WTC11 (cell line): ENCODE measurements around the gene KHDC4. TPM values are rescaled to one million over a fixed set of nuclear protein-coding genes. Genes with fewer than 3 reads are reported as not detected.
A peak's percentile ranks its signal among the peaks of the same experiment; 100 is the strongest.
"Not testable (repeated sequence)": the region's sequence is repeated elsewhere in the genome, so short reads cannot be mapped to it uniquely, and the experiment has no call there.

Source experiments
- ATAC-seq: fragments of 200-7000 bp; cut with Tn5 transposase; 2 replicates; pipeline ENCODE4 v1.10.0; 2021; ENCODE audit warnings: mild to moderate bottlenecking, moderate library complexity
- CTCF ChIA-PET: fragments of 300-600 bp; sonication (Branson Sonifier 250); formaldehyde crosslinking; loops from one replicate; lab custom pipeline; 2021; ENCODE audit warnings: antibody characterized with exemption; lab: Charles Lee
- POLR2A ChIA-PET: fragments of 350-600 bp; sonication (Branson Sonifier 250); formaldehyde crosslinking; loops from one replicate; lab custom pipeline; 2021; ENCODE audit warnings: antibody characterized with exemption; lab: Charles Lee
- DNase-seq: peaks from one replicate; pipeline ENCODE4 v3.0.0; 2021; ENCODE audit warnings: low spot score
- H3K27ac Mint-ChIP-seq: 2 replicates; pipeline ENCODE4 v1.8.0; 2021; ENCODE audit warnings: mixed read lengths
- H3K27me3 Mint-ChIP-seq: 2 replicates; pipeline ENCODE4 v1.8.0; 2021; ENCODE audit warnings: low read depth, mild to moderate bottlenecking, moderate library complexity, mixed read lengths
- H3K36me3 Mint-ChIP-seq: 2 replicates; pipeline ENCODE4 v1.8.0; 2021; ENCODE audit warnings: mixed read lengths
- H3K4me1 Mint-ChIP-seq: 2 replicates; pipeline ENCODE4 v1.8.0; 2022; ENCODE audit warnings: mixed read lengths
- H3K4me3 Mint-ChIP-seq: 2 replicates; pipeline ENCODE4 v1.8.0; 2021; ENCODE audit warnings: mild to moderate bottlenecking, moderate library complexity, mixed read lengths
- H3K9me3 Mint-ChIP-seq: 2 replicates; pipeline ENCODE4 v1.8.0; 2021; ENCODE audit warnings: mixed read lengths
- CBFB ChIP-seq: sonication (generic); formaldehyde crosslinking; IDR thresholded peaks from 2 replicates; pipeline ENCODE4 v1.8.1; 2022; ENCODE audit warnings: mild to moderate bottlenecking, low read depth, missing genetic modification reagents
- JAZF1 ChIP-seq: fragments of 250-450 bp; sonication (Bioruptor Pico); IDR thresholded peaks from 2 replicates; pipeline ENCODE4 v1.9.0; 2021; ENCODE audit warnings: moderate library complexity, mild to moderate bottlenecking, inconsistent platforms
- MXD4 ChIP-seq: fragments of 250-450 bp; sonication (Bioruptor Pico); IDR thresholded peaks from 2 replicates; pipeline ENCODE4 v1.8.0; 2021; ENCODE audit warnings: mild to moderate bottlenecking, moderate library complexity, borderline replicate concordance
- NFATC4 ChIP-seq: fragments of 250-450 bp; sonication (Bioruptor Pico); IDR thresholded peaks from 2 replicates; pipeline ENCODE4 v1.9.0; 2021; ENCODE audit warnings: mild to moderate bottlenecking
- SMAD4 ChIP-seq: sonication (generic); formaldehyde crosslinking; IDR thresholded peaks from 2 replicates; pipeline ENCODE4 v1.8.0; 2022; ENCODE audit warnings: mild to moderate bottlenecking, missing genetic modification reagents
- TEAD1 ChIP-seq: sonication (generic); formaldehyde crosslinking; IDR thresholded peaks from 2 replicates; pipeline ENCODE4 v1.8.0; 2022; ENCODE audit warnings: mild to moderate bottlenecking, missing genetic modification reagents
- ZBTB21 ChIP-seq: sonication (generic); formaldehyde crosslinking; IDR thresholded peaks from 2 replicates; pipeline ENCODE4 v1.8.1; 2023; ENCODE audit warnings: mild to moderate bottlenecking, missing genetic modification reagents, borderline replicate concordance
- ZNF121 ChIP-seq: sonication (generic); formaldehyde crosslinking; IDR thresholded peaks from 2 replicates; pipeline ENCODE4 v1.8.0; 2023; ENCODE audit warnings: missing genetic modification reagents
- ZNF317 ChIP-seq: sonication (generic); formaldehyde crosslinking; IDR thresholded peaks from 2 replicates; pipeline ENCODE4 v1.8.1; 2023; ENCODE audit warnings: low read depth, mild to moderate bottlenecking, moderate library complexity, missing genetic modification reagents, borderline replicate concordance
- total RNA-seq: library from RNA; stranded (reverse); gene quantifications from 3 replicates; pipeline ENCODE4 v1.2.3, GENCODE V29; 2021
- TF ChIP-seq, protein P1 (sequence below): sonication (generic); formaldehyde crosslinking; IDR thresholded peaks from 2 replicates; pipeline ENCODE4 v1.8.1; 2022; ENCODE audit warnings: low read depth, mild to moderate bottlenecking, moderate library complexity, missing genetic modification reagents, borderline replicate concordance
- TF ChIP-seq, protein P2 (sequence below): fragments of 250-450 bp; sonication (Bioruptor Pico); conservative IDR thresholded peaks from 2 replicates; pipeline ENCODE4 v1.9.0; 2021; ENCODE audit warnings: mild to moderate bottlenecking
- TF ChIP-seq, protein P3 (sequence below): fragments of 250-450 bp; sonication (Bioruptor Pico); IDR thresholded peaks from 2 replicates; pipeline ENCODE4 v2.1.2; 2022; ENCODE audit warnings: mild to moderate bottlenecking, moderate library complexity
- TF ChIP-seq, protein P4 (sequence below): sonication (generic); formaldehyde crosslinking; conservative IDR thresholded peaks from 2 replicates; pipeline ENCODE4 v1.8.1; 2023; ENCODE audit warnings: mild to moderate bottlenecking, low read depth, missing genetic modification reagents, moderate library complexity

KHDC4 gene
- total RNA-seq, 1 experiment from 2014 or later = 64.4 TPM

DNA sequence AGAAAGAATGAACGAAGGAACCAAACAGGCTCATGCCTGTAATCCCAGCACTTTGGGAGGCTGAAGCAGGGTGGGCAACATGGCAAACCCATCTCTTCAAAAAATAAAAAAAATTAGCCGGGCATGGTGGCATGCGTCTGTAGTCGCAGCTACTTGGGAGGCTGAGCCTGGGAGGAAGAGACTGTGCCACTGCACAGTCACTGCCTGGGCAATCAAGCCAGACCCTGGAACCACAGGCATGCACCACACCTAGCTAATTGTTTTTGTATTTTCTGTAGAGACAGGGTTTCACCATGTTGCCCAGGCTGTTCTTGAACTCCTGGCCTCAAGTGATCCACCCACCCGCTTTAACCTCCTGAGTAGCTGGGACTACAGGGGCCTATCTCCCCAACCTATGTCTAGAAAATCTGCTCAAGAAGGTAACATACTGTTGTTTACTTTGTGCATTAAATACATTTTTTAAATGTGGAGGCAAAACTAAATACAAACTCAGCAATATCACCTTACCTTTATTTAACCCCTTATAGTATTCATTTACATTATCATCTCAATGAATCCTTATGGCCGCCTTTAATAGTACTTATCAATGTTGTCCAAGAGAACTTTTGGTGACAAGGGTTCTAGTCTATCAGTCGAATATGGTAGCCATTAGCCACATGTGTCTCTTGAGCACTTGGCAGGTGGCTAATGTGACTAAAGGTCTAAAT, 2.7 kb downstream of the KHDC4 start:
- ChIA-PET POLR2A (interaction anchor here (0.7 kb wide), 1 partner anchor 14 kb away, joined by 6 read pairs; no protein-coding TSS in a partner anchor), CTCF (interaction anchor here (0.7 to 4.4 kb wide), 3 partner anchors 58 to 83 kb away, joined by 5 to 26 read pairs (median 6); no protein-coding TSS in a partner anchor)
- H3K36me3 Mint-ChIP-seq = peaks cover 62% of the 10 kb centered on the region
- peak overlapping the region; percentile 41; the same call in 1 of the 2 replicates for H3K27ac Mint-ChIP-seq
- DNase-seq (no peak), ATAC-seq (no peak)
- no peaks in the 10 kb centered on the region for H3K27me3 Mint-ChIP-seq
- H3K4me1 Mint-ChIP-seq = peaks cover 15% of the 10 kb centered on the region
- H3K4me3 Mint-ChIP-seq = peak overlapping the region; percentile 45
- TF ChIP-seq SMAD4 (CRISPR knock-in tag) = no peak
- peak; percentile 42; the same call in 1 of the 2 replicates for TF ChIP-seq ZNF121 (CRISPR knock-in tag)
- H3K9me3 Mint-ChIP-seq = no peaks in the 10 kb centered on the region

DNA sequence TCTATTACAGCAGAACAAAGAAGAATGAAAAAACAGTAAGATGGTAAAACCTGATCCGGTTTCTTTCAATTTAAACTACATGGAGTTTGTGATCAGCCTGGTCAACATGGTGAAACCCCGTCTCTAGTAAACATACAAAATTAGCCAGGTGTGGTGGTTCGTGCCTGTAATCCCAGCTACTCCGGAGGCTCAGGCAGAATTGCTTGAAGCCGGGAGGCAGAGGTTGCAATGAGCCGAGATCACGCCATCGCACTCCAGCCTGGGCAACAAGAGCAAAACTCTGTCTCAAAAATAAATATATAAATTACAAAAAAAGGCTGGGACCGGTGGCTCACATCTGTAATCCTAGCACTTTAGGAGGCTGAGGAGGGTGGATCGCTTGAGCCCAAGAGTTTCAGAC, 3.5 kb downstream of the KHDC4 start:
- H3K27ac Mint-ChIP-seq, ATAC-seq, H3K27me3 Mint-ChIP-seq, H3K9me3 Mint-ChIP-seq, DNase-seq: not testable (repeated sequence)
- CTCF ChIA-PET = interaction anchor here (1.3 to 1.6 kb wide), 2 partner anchors 59 to 84 kb away, joined by 5 to 6 read pairs; no protein-coding TSS in a partner anchor
- Mint-ChIP-seq H3K36me3 (peaks cover 70% of the 10 kb centered on the region), H3K4me1 (peaks cover 15% of the 10 kb centered on the region), H3K4me3 (peak overlapping the region; percentile 33)
- POLR2A ChIA-PET = interaction anchor here (0.7 kb wide), 1 partner anchor 14 kb away, joined by 6 read pairs; no protein-coding TSS in a partner anchor

DNA sequence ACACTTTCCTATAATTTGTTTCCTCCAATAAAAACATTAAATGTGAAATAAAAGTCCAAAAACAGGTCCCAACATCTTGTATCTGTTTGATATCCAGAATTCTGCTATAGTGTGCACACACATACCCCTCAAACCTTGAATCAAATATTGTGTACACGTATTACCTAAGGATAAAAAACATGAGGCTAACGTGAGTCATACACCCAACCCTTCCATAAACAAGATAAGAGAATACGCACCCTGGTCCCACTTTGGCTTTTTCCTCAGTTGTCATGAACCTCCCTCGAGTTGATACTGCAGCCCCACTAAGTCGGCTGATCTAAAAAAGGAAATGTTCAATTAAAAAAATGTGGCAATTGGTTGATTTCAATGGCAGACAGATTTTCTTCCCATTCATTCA, 5.2 kb downstream of the KHDC4 start:
- DNase-seq (no peak), ATAC-seq (no peak)
- Mint-ChIP-seq H3K27me3 (no peaks in the 10 kb centered on the region), H3K4me1 (peaks cover 15% of the 10 kb centered on the region), H3K9me3 (no peaks in the 10 kb centered on the region), H3K4me3 (no peak overlapping the region), H3K27ac (no peak overlapping the region), H3K36me3 (peaks cover 76% of the 10 kb centered on the region)
- ChIA-PET CTCF (interaction anchor here (0.7 kb wide), 1 partner anchor 10 kb away, joined by 3 read pairs; no protein-coding TSS in a partner anchor), POLR2A (no interaction called here)
- TF ChIP-seq, protein P1, sequence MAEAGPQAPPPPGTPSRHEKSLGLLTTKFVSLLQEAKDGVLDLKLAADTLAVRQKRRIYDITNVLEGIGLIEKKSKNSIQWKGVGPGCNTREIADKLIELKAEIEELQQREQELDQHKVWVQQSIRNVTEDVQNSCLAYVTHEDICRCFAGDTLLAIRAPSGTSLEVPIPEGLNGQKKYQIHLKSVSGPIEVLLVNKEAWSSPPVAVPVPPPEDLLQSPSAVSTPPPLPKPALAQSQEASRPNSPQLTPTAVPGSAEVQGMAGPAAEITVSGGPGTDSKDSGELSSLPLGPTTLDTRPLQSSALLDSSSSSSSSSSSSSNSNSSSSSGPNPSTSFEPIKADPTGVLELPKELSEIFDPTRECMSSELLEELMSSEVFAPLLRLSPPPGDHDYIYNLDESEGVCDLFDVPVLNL (CRISPR knock-in tag) = no peak

DNA sequence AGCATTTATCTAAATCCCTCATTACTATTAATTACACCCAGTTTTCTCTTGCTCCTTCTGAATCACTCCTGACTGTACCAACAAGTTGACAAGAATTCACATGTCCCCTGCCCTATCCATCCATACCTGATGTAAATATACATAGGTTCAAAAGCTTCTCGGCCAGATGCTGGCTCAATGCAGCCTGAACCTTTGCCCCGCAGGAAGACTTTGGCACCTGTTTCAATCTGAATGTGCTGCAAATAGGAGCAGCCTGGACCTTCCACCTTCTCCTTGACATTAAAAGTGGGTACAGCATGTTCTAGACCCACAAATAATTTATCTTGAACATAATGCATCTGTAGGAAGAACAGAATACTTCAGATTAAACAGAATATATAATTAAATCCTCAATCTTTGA, 8.7 kb downstream of the KHDC4 start:
- Mint-ChIP-seq H3K36me3 (peaks cover 82% of the 10 kb centered on the region), H3K27ac (no peak overlapping the region), H3K4me1 (no peaks in the 10 kb centered on the region), H3K27me3 (no peaks in the 10 kb centered on the region), H3K4me3 (no peak overlapping the region), H3K9me3 (no peaks in the 10 kb centered on the region)
- DNase-seq (no peak), ATAC-seq (no peak)
- CTCF ChIA-PET = no interaction called here
- POLR2A ChIA-PET = interaction anchor here (0.6 to 0.9 kb wide), 2 partner anchors 9 to 53 kb away, joined by 3 to 4 read pairs; partner anchors contain the start of gene ARHGEF2
- TF ChIP-seq JAZF1 (CRISPR knock-in tag) (no peak), CBFB (CRISPR knock-in tag) (no peak), ZBTB21 (CRISPR knock-in tag) (no peak), NFATC4 (CRISPR knock-in tag) (no peak), MXD4 (no peak), TEAD1 (CRISPR knock-in tag) (no peak), ZNF317 (CRISPR knock-in tag) (no peak)
- TF ChIP-seq, protein P2, sequence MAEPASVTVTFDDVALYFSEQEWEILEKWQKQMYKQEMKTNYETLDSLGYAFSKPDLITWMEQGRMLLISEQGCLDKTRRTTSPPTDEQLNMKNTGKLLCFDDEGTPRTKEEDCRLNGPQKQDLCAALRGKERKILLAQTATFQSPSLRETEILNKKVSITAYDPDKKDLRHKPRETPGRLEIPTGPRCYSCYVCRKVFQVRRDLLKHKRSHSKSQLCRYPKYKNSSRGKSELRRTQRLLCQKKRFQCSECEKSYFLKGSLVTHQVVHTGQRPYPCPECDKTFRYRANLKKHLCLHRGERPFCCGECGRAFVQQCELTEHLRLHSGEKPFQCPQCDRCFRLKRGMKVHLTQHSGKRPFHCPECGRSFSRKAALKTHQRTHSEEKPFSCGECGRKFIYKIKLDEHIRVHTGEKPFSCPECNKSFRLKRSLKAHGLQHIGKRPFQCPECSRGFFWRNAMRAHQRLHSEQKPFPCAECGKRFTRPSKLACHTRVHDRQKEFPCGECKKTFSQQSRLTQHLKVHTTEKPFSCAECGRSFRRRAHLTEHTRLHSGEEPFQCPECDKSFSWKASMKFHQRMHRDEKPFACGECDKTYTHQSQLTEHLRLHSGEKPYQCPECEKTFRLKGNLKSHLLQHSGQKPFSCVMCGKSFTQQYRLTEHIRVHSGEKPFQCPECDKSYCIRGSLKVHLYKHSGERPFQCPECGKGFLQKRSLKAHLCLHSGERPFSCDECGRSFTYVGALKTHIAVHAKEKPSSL (CRISPR knock-in tag) = no peak
- TF ChIP-seq, protein P3, sequence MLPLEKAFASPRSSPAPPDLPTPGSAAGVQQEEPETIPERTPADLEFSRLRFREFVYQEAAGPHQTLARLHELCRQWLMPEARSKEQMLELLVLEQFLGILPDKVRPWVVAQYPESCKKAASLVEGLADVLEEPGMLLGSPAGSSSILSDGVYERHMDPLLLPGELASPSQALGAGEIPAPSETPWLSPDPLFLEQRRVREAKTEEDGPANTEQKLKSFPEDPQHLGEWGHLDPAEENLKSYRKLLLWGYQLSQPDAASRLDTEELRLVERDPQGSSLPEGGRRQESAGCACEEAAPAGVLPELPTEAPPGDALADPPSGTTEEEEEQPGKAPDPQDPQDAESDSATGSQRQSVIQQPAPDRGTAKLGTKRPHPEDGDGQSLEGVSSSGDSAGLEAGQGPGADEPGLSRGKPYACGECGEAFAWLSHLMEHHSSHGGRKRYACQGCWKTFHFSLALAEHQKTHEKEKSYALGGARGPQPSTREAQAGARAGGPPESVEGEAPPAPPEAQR (CRISPR knock-in tag) = no peak
- TF ChIP-seq, protein P4, sequence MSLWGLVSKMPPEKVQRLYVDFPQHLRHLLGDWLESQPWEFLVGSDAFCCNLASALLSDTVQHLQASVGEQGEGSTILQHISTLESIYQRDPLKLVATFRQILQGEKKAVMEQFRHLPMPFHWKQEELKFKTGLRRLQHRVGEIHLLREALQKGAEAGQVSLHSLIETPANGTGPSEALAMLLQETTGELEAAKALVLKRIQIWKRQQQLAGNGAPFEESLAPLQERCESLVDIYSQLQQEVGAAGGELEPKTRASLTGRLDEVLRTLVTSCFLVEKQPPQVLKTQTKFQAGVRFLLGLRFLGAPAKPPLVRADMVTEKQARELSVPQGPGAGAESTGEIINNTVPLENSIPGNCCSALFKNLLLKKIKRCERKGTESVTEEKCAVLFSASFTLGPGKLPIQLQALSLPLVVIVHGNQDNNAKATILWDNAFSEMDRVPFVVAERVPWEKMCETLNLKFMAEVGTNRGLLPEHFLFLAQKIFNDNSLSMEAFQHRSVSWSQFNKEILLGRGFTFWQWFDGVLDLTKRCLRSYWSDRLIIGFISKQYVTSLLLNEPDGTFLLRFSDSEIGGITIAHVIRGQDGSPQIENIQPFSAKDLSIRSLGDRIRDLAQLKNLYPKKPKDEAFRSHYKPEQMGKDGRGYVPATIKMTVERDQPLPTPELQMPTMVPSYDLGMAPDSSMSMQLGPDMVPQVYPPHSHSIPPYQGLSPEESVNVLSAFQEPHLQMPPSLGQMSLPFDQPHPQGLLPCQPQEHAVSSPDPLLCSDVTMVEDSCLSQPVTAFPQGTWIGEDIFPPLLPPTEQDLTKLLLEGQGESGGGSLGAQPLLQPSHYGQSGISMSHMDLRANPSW (CRISPR knock-in tag) = no peak
